GM18505 (cell line): ENCODE results near the gene MAPK10.
A peak's percentile ranks its signal among the peaks of the same experiment; 100 is the strongest.

Experiments
- ATAC-seq: cut with Tn5 transposase; IDR thresholded peaks from one replicate; pipeline ENCODE4 v1.9.1; 2021; ENCODE audit not compliant: unreplicated experiment
- POLR2A ChIP-seq: IDR thresholded peaks from 4 replicates; pipeline ENCODE4 v1.6.1; 2011; ENCODE audit warnings: borderline replicate concordance; ENCODE audit not compliant: insufficient read depth, insufficient read length; ENCODE audit errors: extremely low read depth

The MAPK10 gene

GRCh38 chr4:85963231-85963630, 396.6 kb downstream of the MAPK10 start:
- TF ChIP-seq POLR2A = no peak
- ATAC-seq = no peak

- no peak for TF ChIP-seq POLR2A
- ATAC-seq = no peak
Measured at GRCh38 chr4:85961887-85962286, 398.0 kb downstream of the MAPK10 start.

DNA sequence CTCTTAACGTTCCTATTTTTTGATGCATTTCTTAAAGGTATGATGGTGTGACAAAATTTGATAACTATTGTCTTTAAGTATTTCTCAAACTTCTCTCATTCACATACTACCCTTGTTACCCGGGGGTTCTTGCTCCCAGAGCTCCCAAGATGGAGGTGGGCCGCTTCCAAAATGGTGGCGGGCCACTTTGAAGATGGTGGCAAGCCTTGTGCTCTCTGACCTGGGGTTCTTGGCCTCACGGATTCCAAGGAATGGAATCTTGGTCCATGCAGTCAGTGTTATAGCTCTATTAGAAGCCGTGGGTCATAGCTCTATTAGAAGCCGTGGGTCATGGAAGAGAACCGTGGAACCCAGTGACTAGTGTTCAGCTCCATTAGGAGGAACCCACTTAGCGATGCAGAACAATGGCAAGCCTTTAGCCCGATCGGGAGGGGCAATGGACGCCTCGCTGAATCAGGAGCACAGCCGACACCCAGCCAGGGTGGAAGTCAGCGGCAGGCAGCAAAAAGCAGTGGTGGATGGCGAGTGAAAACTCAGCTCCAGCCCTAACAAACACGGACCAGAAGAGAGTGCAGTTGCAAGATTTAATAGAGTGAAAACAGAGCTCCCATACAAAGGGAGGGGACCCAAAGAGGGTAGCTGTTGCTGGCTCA, 403.4 kb downstream of the MAPK10 start:
- no peak for TF ChIP-seq POLR2A
- no peak for ATAC-seq

- no peak for ATAC-seq
Measured at GRCh38 chr4:85955620-85956292, 404.1 kb downstream of the MAPK10 start.

DNA sequence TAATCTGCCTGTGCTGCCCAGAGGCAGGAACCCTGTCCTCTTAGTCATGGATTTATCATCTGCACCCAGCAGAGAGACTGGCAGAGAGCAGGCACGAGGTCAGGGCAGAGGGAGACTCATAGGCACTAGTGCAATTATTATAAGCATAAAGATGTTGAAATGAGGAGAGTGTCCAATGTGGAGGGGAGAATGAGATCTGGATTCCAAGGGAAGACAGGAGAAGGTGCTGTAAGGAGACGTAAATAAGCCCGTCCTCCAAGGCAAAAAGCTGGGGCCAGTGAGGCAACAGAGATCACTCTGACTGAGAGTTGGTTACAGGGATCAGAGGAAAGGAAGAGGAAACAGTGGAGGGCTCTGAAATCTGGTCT, 406.2 kb downstream of the MAPK10 start:
- no peak for ATAC-seq
- TF ChIP-seq POLR2A = no peak

More at GRCh38 chr4:85955620-85956292, 404.1 kb downstream of the MAPK10 start:
- no peak for TF ChIP-seq POLR2A

- peak; percentile 70 for ATAC-seq
- TF ChIP-seq POLR2A = no peak
Measured at GRCh38 chr4:85952972-85953650, 406.7 kb downstream of the MAPK10 start.

DNA sequence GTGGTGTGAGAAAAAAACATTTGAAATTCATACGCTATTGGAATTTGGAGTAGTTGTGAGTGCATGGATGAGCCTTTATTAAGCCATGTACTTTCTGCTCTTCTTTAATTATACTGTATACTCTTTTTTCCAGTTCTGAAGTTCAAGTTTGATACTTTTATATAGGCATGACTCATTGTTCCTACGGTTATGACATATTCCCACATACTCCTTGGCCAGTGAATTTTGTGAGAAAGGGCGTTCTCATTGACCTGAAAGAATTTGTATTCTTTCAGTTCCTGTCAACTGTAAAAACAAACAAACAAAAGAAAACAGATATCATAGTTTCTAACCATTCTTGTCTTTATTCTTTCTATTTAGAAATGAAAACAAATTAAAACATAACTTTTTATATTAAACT, 407.3 kb downstream of the MAPK10 start:
- ATAC-seq = no peak
- no peak for TF ChIP-seq POLR2A

DNA sequence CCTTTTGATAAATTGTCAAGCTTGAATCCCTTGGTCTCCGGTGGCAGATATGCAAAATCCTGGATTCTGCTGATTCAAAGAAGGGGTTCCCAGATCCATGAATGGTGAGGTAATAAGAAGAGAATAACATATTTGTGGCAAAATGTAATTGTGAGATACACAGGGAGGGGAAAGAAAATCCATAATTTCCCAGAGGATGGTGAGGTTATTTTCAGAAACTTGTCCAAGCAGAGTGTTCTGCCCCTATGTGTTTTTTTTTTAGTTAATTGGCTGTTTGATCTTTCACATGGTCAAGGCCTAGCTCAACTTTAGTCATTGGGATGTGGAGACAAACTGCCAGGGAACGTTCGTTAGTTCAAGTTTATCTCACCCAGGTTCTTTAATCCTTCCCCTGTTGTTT, 408.8 kb downstream of the MAPK10 start:
- no peak for ATAC-seq
- no peak for TF ChIP-seq POLR2A

- no peak for ATAC-seq
- TF ChIP-seq POLR2A = no peak
Measured at GRCh38 chr4:85946821-85947220, 413.0 kb downstream of the MAPK10 start.

GRCh38 chr4:85942107-85942506, 417.7 kb downstream of the MAPK10 start:
- no peak for TF ChIP-seq POLR2A

DNA sequence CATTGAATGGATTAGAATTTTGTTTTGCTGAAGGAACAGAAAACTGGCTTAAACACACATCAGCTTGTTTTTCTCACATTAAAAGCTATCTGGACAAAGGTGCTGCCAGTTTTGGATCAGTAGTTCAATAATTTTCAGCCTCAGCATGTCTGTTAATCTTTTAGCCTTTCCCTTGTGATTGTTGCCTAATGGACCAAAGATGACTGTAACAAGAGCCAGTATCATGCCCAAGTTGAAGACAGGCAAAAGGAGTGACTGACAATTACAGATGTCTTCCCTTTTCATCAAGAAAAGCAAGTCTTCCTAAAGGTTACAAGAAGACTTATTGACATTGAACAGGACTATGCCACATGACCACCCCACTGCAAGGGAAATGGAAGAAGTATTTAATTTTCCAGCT, 419.7 kb downstream of the MAPK10 start:
- no peak for ATAC-seq
- TF ChIP-seq POLR2A = no peak

More at GRCh38 chr4:85942107-85942506, 417.7 kb downstream of the MAPK10 start:
- ATAC-seq = no peak
